ENCODE results near the gene BIRC6. TPM values are rescaled to one million over a fixed set of nuclear protein-coding genes. Genes with fewer than 3 reads are reported as not detected.

Gene BIRC6
- polyA plus RNA-seq, 4 donors = 14.6 to 55.1 (median 20.6) TPM

DNA sequence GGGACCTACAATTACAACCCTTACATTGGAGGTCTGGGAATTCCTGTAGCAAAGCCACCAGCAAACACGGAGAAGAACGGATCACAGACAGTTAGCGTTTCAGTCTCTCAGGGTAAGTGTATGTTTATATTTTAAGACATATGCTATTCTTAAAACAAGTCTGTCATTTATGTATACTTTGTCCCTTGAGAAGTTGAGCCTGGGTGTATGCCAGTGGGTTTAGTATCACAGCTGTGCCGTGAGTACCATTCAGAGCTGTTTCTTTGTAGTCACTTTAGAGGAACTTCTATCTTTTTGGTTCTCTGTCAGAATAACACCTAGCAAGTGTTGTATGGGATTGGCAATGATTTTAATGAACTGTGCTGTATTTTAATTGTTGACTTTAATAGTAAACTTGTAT, 125.6 kb downstream of the BIRC6 start:
- WGBS, 3 donors = 75 to 94% (median 91%) methylated on average over 4 of the region's 4 CpGs
- Histone ChIP-seq H3K9me3 (ENCODE audit: control insufficient read depth in 2 of 2, insufficient read depth in 1 of 2, low read depth in 1 of 2, low read length in 1 of 2) (no peaks in the 10 kb centered on the region), H3K27ac (ENCODE audit: low read depth in 1 of 3, low read length in 2 of 3) (no peak overlapping the region), H3K4me3 (ENCODE audit: low read depth in 1 of 3, low read length in 3 of 3) (no peak overlapping the region), H3K27me3 (ENCODE audit: control insufficient read depth in 3 of 3, insufficient read depth in 3 of 3, low read length in 3 of 3) (no peaks in the 10 kb centered on the region), H3K4me1 (ENCODE audit: control insufficient read depth in 3 of 3, insufficient read depth in 2 of 3, low read depth in 1 of 3, low read length in 2 of 3) (no peaks in the 10 kb centered on the region), H3K36me3 (ENCODE audit: control insufficient read depth in 3 of 3, insufficient read depth in 2 of 3, low read depth in 1 of 3, low read length in 3 of 3) (peaks cover 12 to 28% (median 27%) of the 10 kb centered on the region in 3 donors)
- DNase-seq (no peak), FAIRE-seq (no peak)

DNA sequence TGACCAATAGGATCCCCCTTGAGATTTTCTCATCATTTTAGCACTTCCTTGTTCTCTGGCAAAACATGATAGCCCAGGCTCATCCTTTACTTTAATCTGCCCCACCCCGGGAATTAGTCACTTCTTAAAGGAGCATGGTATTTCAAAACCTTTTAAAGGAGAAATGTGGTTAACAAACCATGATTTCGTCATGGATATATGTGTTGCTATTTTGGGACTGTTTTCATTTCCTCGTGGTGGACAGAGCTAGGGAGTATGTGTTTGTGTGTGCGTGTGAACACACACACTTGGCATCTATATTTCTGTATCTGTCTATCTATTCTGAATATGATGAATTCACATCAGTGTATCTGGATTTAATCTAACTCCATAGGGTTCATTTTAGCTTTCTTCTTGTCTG, 128.1 kb downstream of the BIRC6 start:
- no peaks in the 10 kb centered on the region for H3K27me3 ChIP-seq (ENCODE audit: control insufficient read depth in 3 of 3, insufficient read depth in 3 of 3, low read length in 3 of 3)
- no peaks in the 10 kb centered on the region for H3K4me1 ChIP-seq (ENCODE audit: control insufficient read depth in 3 of 3, insufficient read depth in 2 of 3, low read depth in 1 of 3, low read length in 2 of 3)
- FAIRE-seq (no peak), DNase-seq (peak in 1 of 2 donors; percentile 2)
- 61 to 81% (median 74%) methylated on average over 4 of the region's 4 CpGs for WGBS, 3 donors
- no peaks in the 10 kb centered on the region for H3K9me3 ChIP-seq (ENCODE audit: control insufficient read depth in 2 of 2, insufficient read depth in 1 of 2, low read depth in 1 of 2, low read length in 1 of 2)
- H3K36me3 ChIP-seq (ENCODE audit: control insufficient read depth in 3 of 3, insufficient read depth in 2 of 3, low read depth in 1 of 3, low read length in 3 of 3) = peaks cover 17 to 28% (median 24%) of the 10 kb centered on the region in 3 donors
- no peak overlapping the region for H3K27ac ChIP-seq (ENCODE audit: low read depth in 1 of 3, low read length in 2 of 3)
- no peak overlapping the region for H3K4me3 ChIP-seq (ENCODE audit: low read depth in 1 of 3, low read length in 3 of 3)

DNA sequence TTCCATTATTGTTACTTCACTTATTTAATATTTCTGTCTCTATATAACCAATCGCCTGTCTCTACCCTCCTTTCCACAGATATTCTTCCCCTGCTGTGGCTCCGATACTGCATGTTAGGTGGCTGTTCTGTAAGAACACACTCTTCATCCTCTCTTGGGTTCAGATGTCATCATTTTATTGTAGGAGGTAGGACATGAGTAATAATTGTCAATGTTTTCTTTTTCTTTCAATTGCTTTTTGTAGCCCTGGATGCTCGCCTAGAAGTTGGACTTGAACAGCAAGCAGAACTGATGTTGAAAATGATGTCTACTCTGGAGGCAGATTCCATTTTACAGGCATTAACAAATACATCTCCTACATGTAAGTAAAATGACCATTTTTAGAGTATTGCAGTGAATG, 128.6 kb downstream of the BIRC6 start:
- no peaks in the 10 kb centered on the region for H3K27me3 ChIP-seq (ENCODE audit: control insufficient read depth in 3 of 3, insufficient read depth in 3 of 3, low read length in 3 of 3)
- no peaks in the 10 kb centered on the region for H3K9me3 ChIP-seq (ENCODE audit: control insufficient read depth in 2 of 2, insufficient read depth in 1 of 2, low read depth in 1 of 2, low read length in 1 of 2)
- no peaks in the 10 kb centered on the region for H3K4me1 ChIP-seq (ENCODE audit: control insufficient read depth in 3 of 3, insufficient read depth in 2 of 3, low read depth in 1 of 3, low read length in 2 of 3)
- 97 to 98% (median 97%) methylated on average over 3 of the region's 3 CpGs for WGBS, 3 donors
- no peak for FAIRE-seq
- DNase-seq = no peak
- H3K4me3 ChIP-seq (ENCODE audit: low read depth in 1 of 3, low read length in 3 of 3) = no peak overlapping the region
- no peak overlapping the region for H3K27ac ChIP-seq (ENCODE audit: low read depth in 1 of 3, low read length in 2 of 3)
- H3K36me3 ChIP-seq (ENCODE audit: control insufficient read depth in 3 of 3, insufficient read depth in 2 of 3, low read depth in 1 of 3, low read length in 3 of 3) = peaks cover 17 to 32% (median 23%) of the 10 kb centered on the region in 3 donors

DNA sequence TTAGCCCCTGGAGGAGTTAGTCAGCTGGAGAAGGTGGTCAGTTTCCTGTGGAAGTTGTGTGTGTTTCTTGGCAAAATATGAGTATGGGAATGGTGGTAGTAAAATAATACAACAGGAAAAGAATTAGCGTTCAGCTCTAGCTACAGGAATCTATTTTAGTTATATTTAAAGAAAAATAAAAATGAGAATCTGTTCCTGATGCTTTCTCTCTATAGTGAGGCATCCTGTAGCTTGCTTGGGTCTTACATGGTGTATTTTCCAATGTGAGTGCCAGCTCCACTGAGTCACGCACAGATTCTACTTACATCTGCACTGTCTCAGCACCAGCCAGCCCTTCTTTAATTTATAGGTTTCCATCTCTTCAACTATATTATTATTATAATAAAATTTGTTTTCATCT, 132.2 kb downstream of the BIRC6 start:
- 91 to 96% (median 96%) methylated on average over 2 of the region's 2 CpGs for WGBS, 3 donors

DNA sequence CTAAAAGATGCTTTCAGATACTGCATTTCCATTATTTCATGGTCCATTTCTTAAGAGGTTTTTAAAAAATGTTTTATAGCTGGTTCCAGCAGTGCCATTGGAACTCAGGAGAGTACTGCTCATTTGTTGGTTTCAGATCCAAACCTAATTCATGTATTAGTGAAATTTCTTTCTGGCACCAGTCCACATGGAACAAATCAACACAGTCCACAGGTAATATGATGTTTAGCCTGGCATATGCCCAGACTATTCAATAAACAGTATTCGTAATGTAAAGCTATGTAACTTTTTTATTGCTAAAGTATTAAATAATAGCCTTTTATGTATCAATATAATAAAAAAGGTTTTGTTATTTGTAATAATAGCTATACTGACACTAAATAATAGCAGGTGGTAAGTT, 134.5 kb downstream of the BIRC6 start:
- DNase-seq (no peak), FAIRE-seq (no peak)
- peaks cover 5 to 27% (median 9%) of the 10 kb centered on the region in 3 donors for H3K36me3 ChIP-seq (ENCODE audit: control insufficient read depth in 3 of 3, insufficient read depth in 2 of 3, low read depth in 1 of 3, low read length in 3 of 3)
- no peaks in the 10 kb centered on the region for H3K4me1 ChIP-seq (ENCODE audit: control insufficient read depth in 3 of 3, insufficient read depth in 2 of 3, low read depth in 1 of 3, low read length in 2 of 3)
- no peaks in the 10 kb centered on the region for H3K9me3 ChIP-seq (ENCODE audit: control insufficient read depth in 2 of 2, insufficient read depth in 1 of 2, low read depth in 1 of 2, low read length in 1 of 2)
- H3K4me3 ChIP-seq (ENCODE audit: low read depth in 1 of 3, low read length in 3 of 3) = no peak overlapping the region
- 66 to 91% (median 87%) methylated on average over 1 of the region's 1 CpG for WGBS, 3 donors
- H3K27ac ChIP-seq (ENCODE audit: low read depth in 1 of 3, low read length in 2 of 3) = no peak overlapping the region
- H3K27me3 ChIP-seq (ENCODE audit: control insufficient read depth in 3 of 3, insufficient read depth in 3 of 3, low read length in 3 of 3) = no peaks in the 10 kb centered on the region

More for the DNA sequence above, 132.2 kb downstream of the BIRC6 start:
- no peaks in the 10 kb centered on the region for H3K4me1 ChIP-seq (ENCODE audit: control insufficient read depth in 3 of 3, insufficient read depth in 2 of 3, low read depth in 1 of 3, low read length in 2 of 3)
- H3K9me3 ChIP-seq (ENCODE audit: control insufficient read depth in 2 of 2, insufficient read depth in 1 of 2, low read depth in 1 of 2, low read length in 1 of 2) = no peaks in the 10 kb centered on the region
- H3K27me3 ChIP-seq (ENCODE audit: control insufficient read depth in 3 of 3, insufficient read depth in 3 of 3, low read length in 3 of 3) = no peaks in the 10 kb centered on the region
- DNase-seq = no peak
- H3K4me3 ChIP-seq (ENCODE audit: low read depth in 1 of 3, low read length in 3 of 3) = no peak overlapping the region
- H3K27ac ChIP-seq (ENCODE audit: low read depth in 1 of 3, low read length in 2 of 3) = no peak overlapping the region
- no peak for FAIRE-seq
- peaks cover 14 to 20% (median 16%) of the 10 kb centered on the region in 3 donors for H3K36me3 ChIP-seq (ENCODE audit: control insufficient read depth in 3 of 3, insufficient read depth in 2 of 3, low read depth in 1 of 3, low read length in 3 of 3)

DNA sequence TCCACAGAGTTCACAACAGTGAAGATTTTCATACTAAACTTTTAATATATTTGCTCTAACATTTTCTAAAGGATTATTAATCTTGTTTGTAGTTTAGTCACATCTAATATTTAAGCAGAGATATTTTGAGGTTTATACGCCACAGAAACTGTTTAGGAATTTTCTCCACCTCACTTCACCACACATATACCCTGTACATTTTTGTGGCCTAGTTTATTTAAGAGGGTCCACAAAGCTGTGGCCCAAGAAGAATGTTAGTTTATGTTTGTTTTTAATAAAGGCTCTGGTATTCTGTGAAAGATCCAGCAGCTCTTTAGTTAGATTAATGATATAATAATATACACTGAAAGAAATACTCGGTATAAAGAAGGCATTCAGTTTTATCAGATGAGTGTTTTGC, 138.3 kb downstream of the BIRC6 start:
- Histone ChIP-seq H3K27me3 (ENCODE audit: control insufficient read depth in 3 of 3, insufficient read depth in 3 of 3, low read length in 3 of 3) (no peaks in the 10 kb centered on the region), H3K36me3 (ENCODE audit: control insufficient read depth in 3 of 3, insufficient read depth in 2 of 3, low read depth in 1 of 3, low read length in 3 of 3) (peaks cover 3 to 32% (median 11%) of the 10 kb centered on the region in 3 donors), H3K4me3 (ENCODE audit: low read depth in 1 of 3, low read length in 3 of 3) (no peak overlapping the region), H3K27ac (ENCODE audit: low read depth in 1 of 3, low read length in 2 of 3) (no peak overlapping the region), H3K9me3 (ENCODE audit: control insufficient read depth in 2 of 2, insufficient read depth in 1 of 2, low read depth in 1 of 2, low read length in 1 of 2) (no peaks in the 10 kb centered on the region), H3K4me1 (ENCODE audit: control insufficient read depth in 3 of 3, insufficient read depth in 2 of 3, low read depth in 1 of 3, low read length in 2 of 3) (no peaks in the 10 kb centered on the region)
- DNase-seq (no peak), FAIRE-seq (peak; percentile 64)
- WGBS, 3 donors = 62 to 74% (median 70%) methylated on average over 2 of the region's 2 CpGs

DNA sequence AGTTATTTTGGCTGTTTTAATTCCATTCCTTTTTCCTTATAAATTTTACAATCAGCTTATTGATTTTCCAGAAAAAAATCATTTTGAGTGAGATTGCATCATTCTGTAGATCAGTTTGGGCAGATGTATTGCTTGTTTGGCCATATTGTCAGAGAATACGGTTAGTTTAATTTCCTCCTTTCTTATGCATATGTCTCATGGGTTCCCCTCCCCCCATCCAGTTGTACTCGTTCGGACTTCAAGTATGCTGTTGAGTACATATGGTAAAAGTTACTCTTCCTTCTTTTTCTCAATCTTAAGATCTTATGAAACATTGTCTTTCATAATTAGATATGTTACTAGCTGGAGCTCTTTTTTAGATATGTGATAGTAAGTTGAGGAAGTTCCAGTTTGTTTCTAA, 139.8 kb downstream of the BIRC6 start:
- FAIRE-seq (no peak), DNase-seq (no peak)
- H3K36me3 ChIP-seq (ENCODE audit: control insufficient read depth in 3 of 3, insufficient read depth in 2 of 3, low read depth in 1 of 3, low read length in 3 of 3) = peaks cover 5 to 38% (median 12%) of the 10 kb centered on the region in 3 donors
- 93 to 97% (median 95%) methylated on average over 3 of the region's 3 CpGs for WGBS, 3 donors
- H3K9me3 ChIP-seq (ENCODE audit: control insufficient read depth in 2 of 2, insufficient read depth in 1 of 2, low read depth in 1 of 2, low read length in 1 of 2) = no peaks in the 10 kb centered on the region
- H3K4me3 ChIP-seq (ENCODE audit: low read depth in 1 of 3, low read length in 3 of 3) = no peak overlapping the region
- H3K4me1 ChIP-seq (ENCODE audit: control insufficient read depth in 3 of 3, insufficient read depth in 2 of 3, low read depth in 1 of 3, low read length in 2 of 3) = no peaks in the 10 kb centered on the region
- no peak overlapping the region for H3K27ac ChIP-seq (ENCODE audit: low read depth in 1 of 3, low read length in 2 of 3)
- H3K27me3 ChIP-seq (ENCODE audit: control insufficient read depth in 3 of 3, insufficient read depth in 3 of 3, low read length in 3 of 3) = no peaks in the 10 kb centered on the region

DNA sequence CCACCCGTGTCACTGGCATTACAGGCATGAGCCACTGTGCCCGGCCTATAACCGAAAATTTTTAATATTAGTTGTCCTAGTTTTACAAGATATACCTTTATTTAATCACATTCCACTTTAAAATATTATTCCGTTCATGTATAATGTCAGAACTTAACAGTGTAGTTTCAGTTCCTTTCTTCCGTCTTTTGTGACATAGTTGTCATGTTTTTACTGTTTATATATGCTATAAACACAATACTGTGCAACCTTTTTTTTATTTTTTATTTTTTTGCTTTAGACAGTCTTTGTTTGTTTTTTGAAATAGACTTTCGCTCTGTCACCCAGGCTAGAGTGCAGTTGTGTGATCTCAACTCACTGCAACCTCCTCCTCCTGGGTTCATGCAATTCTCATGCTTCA, 141.5 kb downstream of the BIRC6 start:
- no peaks in the 10 kb centered on the region for H3K27me3 ChIP-seq (ENCODE audit: control insufficient read depth in 3 of 3, insufficient read depth in 3 of 3, low read length in 3 of 3)
- DNase-seq (no peak), FAIRE-seq (no peak)
- H3K4me3 ChIP-seq (ENCODE audit: low read depth in 1 of 3, low read length in 3 of 3) = no peak overlapping the region
- WGBS, 3 donors = 93 to 97% (median 96%) methylated on average over 6 of the region's 6 CpGs
- H3K9me3 ChIP-seq (ENCODE audit: control insufficient read depth in 2 of 2, insufficient read depth in 1 of 2, low read depth in 1 of 2, low read length in 1 of 2) = no peaks in the 10 kb centered on the region
- peaks cover 5 to 39% (median 13%) of the 10 kb centered on the region in 3 donors for H3K36me3 ChIP-seq (ENCODE audit: control insufficient read depth in 3 of 3, insufficient read depth in 2 of 3, low read depth in 1 of 3, low read length in 3 of 3)
- no peaks in the 10 kb centered on the region for H3K4me1 ChIP-seq (ENCODE audit: control insufficient read depth in 3 of 3, insufficient read depth in 2 of 3, low read depth in 1 of 3, low read length in 2 of 3)
- no peak overlapping the region for H3K27ac ChIP-seq (ENCODE audit: low read depth in 1 of 3, low read length in 2 of 3)

DNA sequence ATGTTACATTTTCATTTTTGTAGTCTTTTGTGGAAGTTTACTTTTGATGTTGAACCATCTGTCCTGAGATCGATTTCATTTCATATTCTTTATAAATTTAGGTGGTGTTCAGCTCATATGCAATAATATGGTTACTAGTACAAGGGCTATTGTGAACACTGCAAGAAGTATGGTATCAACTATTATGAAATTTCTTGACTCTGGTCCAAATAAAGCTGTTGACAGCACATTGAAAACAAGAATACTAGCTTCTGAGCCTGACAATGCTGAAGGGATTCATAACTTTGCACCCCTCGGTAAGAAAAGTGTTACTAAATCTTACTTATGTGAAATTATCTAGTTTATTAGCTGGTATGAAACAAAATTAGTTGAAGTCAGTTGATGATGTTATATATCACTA, 146.1 kb downstream of the BIRC6 start:
- no peaks in the 10 kb centered on the region for H3K4me1 ChIP-seq (ENCODE audit: control insufficient read depth in 3 of 3, insufficient read depth in 2 of 3, low read depth in 1 of 3, low read length in 2 of 3)
- H3K36me3 ChIP-seq (ENCODE audit: control insufficient read depth in 3 of 3, insufficient read depth in 2 of 3, low read depth in 1 of 3, low read length in 3 of 3) = peaks cover 7 to 42% (median 11%) of the 10 kb centered on the region in 3 donors
- DNase-seq (no peak), FAIRE-seq (no peak)
- H3K9me3 ChIP-seq (ENCODE audit: control insufficient read depth in 2 of 2, insufficient read depth in 1 of 2, low read depth in 1 of 2, low read length in 1 of 2) = no peaks in the 10 kb centered on the region
- H3K27ac ChIP-seq (ENCODE audit: low read depth in 1 of 3, low read length in 2 of 3) = no peak overlapping the region
- WGBS, 3 donors = 95 to 97% (median 97%) methylated on average over 2 of the region's 2 CpGs
- H3K27me3 ChIP-seq (ENCODE audit: control insufficient read depth in 3 of 3, insufficient read depth in 3 of 3, low read length in 3 of 3) = no peaks in the 10 kb centered on the region
- no peak overlapping the region for H3K4me3 ChIP-seq (ENCODE audit: low read depth in 1 of 3, low read length in 3 of 3)

Data from small intestine (tissue), 7 donors.